T-helper 2 cell (primary cell): Measurements from ENCODE around the gene NUP98.

ENCODE experiments used
- DNase-seq, 5 experiments: peaks; one replicate each; pipeline versions ENCODE4 v3.0.0 to v3.0.0-alpha.2; 2012 to 2022

The NUP98 gene

DNA sequence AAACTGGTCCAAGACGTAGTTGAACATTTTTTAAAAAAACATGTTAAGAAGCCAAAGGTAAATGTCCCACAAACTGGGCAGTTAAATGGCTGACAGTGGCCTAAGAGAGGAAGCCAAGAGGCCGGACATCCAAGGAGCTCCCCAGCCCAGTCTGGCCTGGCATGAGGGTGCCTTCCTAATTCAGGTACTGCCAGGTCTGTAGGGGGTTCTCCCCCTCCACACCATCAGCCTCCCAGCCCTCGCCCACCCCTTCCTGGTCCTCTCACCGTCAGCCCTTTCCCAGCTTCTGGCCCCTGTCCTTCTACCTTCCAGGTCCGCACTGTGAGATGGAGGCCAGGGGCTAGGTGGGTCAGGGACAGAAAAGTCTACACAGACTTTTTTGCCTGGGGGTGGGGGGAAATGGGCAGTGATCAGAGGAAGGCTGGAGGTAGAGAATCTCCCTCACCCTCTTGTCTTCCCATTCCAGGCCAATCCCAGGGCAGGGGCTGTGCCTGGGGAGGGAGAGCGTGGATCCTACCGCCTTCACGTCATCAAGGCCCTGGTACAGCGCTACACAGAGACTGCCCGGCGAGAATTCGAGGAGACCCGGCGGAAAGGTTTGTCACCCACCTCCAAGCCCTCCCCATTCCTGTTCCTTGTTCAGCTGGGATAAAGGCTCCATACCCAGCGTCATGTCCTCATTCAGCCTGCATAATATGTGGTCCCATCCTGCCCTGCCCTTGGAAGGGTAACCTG is 161.5 kb downstream of the NUP98 start:
- no peak for DNase-seq

DNA sequence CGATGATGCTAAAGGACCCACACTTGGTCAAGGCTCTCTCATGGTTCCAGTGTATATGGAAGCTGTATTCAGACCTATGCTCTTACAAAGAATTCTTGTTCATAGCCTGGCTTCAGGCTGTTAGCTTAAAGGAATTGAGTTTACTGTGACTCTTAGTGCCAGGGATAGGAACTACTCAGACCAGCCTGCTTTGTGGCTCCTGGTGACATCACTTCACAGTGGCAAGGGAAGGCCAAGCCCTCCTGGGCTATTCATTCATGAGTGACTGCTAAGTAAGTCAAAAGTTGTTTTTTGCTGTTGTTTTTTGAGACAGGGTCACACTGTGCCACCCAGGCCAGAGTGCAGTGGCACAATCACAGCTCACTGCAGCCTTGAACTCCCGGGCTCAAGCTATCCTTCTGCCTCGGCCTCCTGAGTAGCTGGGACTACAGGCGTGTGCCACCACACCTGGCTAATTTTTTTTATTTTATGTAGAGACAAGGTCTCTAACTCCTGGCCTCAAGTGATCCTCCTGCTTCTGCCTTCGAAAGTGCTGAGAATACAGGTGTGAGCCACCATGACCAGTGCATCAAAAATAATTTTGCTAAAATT is 165.2 kb downstream of the NUP98 start:
- no peak for DNase-seq

GRCh38 chr11:3631331-3631730 is 166.0 kb downstream of the NUP98 start:
- DNase-seq: no peak

- DNase-seq: no peak
Measured at GRCh38 chr11:3627291-3627690, 170.1 kb downstream of the NUP98 start.

DNA sequence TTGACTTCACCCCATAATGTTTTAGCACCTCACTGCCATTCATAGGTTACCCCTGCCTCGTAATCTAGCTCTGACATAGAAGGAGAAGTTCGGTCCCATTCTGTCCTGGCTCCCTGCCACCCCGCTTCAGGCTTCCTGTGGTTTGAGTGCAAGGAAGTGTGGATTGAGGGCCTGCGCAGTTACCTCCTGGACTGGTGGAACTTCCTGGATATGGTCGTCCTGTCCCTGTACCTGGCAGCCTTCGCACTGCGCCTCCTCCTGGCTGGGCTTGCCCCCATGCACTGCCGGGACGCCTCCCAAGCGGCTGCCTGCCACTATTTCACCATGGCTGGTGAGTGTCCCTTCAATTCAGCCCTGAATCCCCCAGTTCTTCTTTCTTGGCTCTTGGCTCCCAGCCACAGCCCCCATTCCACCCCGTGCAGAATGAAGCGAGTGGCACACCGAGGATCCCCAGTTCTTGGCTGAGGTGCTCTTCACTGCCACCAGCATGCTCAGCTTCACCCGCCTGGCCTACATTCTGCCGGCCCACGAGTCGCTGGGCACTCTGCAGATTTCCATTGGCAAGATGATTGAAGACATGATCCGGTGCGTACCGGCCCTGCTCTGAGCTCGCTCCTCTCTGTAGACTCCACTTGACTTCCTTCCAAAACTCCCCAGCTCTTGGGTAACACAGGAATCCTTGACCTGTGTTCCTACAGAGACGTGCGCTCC is 170.9 kb downstream of the NUP98 start:
- DNase-seq: no peak
